BE2C (cell line): ENCODE measurements around the gene ZNF574.
A peak's percentile ranks its signal among the peaks of the same experiment; 100 is the strongest.

Experiments
- DNase-seq: peaks from one replicate; pipeline ENCODE4 v3.0.0-alpha.2; 2020
- H3K27me3 ChIP-seq: fragments of 250-450 bp; sonication (Bioruptor Pico); 2 replicates; pipeline ENCODE4 v1.5.1; 2020; ENCODE audit warnings: mild to moderate bottlenecking
- H3K36me3 ChIP-seq: fragments of 250-450 bp; sonication (Bioruptor Pico); 2 replicates; pipeline ENCODE4 v1.5.1; 2020; ENCODE audit warnings: mild to moderate bottlenecking
- H3K4me1 ChIP-seq: fragments of 250-450 bp; sonication (Bioruptor Pico); 2 replicates; pipeline ENCODE4 v1.5.1; 2020
- H3K4me3 ChIP-seq: 2 replicates; pipeline ENCODE4 v1.5.1; 2011; ENCODE audit warnings: low read depth, low read length
- H3K9me3 ChIP-seq: fragments of 250-450 bp; sonication (Bioruptor Pico); 2 replicates; pipeline ENCODE4 v1.5.1; 2020
- TF ChIP-seq, protein P1 (sequence below): IDR thresholded peaks from 2 replicates; pipeline ENCODE4 v1.5.1; 2012; ENCODE audit warnings: mild to moderate bottlenecking, low read depth, low read length

The ZNF574 gene

DNA sequence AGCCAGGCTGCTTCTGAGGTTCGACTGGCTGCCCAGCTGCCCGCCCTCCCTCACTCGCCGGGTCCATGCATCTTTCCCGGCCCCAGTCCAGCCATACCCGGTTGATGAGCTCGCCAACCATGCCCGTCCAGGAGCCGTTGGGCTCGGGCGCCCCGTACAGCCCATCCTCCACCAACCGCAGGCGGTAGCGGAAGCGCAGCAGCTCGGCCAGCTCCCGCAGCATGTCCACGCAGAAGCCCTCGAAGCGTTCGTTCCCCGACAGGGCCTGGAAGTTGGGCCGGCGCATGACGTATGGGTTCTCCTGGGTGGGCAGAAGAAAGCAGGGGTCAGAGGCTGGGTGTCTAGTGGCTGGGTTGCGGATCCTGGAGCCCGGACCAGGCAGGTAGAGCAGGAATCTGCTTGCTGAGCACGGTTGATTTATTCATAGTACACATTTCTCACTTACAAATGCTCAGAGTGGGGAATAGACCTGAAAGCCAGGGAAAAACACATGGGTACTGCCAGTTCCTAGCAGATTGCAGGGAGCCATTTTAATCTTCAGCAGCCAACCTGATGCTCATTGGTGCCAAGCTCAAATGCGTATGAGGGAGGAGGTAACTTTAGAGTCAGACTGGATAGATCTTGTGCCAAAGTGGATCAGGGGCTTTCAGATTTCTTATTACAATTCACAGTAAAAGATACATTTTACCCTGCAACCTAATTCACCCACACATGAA lies 33.4 kb upstream of the ZNF574 start:
- DNase-seq: no peak
- Histone ChIP-seq H3K9me3 (no peaks in the 10 kb centered on the region), H3K4me3 (no peak overlapping the region), H3K27me3 (no peaks in the 10 kb centered on the region), H3K4me1 (peaks cover 16% of the 10 kb centered on the region; the same call in 1 of the 2 replicates), H3K36me3 (no peaks in the 10 kb centered on the region)
- TF ChIP-seq, protein P1, sequence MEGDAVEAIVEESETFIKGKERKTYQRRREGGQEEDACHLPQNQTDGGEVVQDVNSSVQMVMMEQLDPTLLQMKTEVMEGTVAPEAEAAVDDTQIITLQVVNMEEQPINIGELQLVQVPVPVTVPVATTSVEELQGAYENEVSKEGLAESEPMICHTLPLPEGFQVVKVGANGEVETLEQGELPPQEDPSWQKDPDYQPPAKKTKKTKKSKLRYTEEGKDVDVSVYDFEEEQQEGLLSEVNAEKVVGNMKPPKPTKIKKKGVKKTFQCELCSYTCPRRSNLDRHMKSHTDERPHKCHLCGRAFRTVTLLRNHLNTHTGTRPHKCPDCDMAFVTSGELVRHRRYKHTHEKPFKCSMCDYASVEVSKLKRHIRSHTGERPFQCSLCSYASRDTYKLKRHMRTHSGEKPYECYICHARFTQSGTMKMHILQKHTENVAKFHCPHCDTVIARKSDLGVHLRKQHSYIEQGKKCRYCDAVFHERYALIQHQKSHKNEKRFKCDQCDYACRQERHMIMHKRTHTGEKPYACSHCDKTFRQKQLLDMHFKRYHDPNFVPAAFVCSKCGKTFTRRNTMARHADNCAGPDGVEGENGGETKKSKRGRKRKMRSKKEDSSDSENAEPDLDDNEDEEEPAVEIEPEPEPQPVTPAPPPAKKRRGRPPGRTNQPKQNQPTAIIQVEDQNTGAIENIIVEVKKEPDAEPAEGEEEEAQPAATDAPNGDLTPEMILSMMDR: no peak

GRCh38 chr19:42045575-42045974 lies 30.4 kb upstream of the ZNF574 start:
- TF ChIP-seq, protein P1: no peak
- DNase-seq: no peak
- Histone ChIP-seq H3K4me3 (no peak overlapping the region), H3K4me1 (peaks cover 8% of the 10 kb centered on the region; the same call in 1 of the 2 replicates), H3K27me3 (no peaks in the 10 kb centered on the region), H3K9me3 (no peaks in the 10 kb centered on the region), H3K36me3 (no peaks in the 10 kb centered on the region)

- Histone ChIP-seq H3K27me3 (no peaks in the 10 kb centered on the region), H3K36me3 (no peaks in the 10 kb centered on the region), H3K4me3 (no peak overlapping the region), H3K4me1 (peaks cover 26% of the 10 kb centered on the region), H3K9me3 (no peaks in the 10 kb centered on the region)
- TF ChIP-seq, protein P1: no peak
- DNase-seq: no peak
These were observed 27.0 kb upstream of the ZNF574 start for GRCh38 chr19:42048992-42049391.

- H3K9me3 ChIP-seq: no peaks in the 10 kb centered on the region
- no peak for DNase-seq
- H3K36me3 ChIP-seq: no peaks in the 10 kb centered on the region
- H3K4me1 ChIP-seq: peaks cover 31% of the 10 kb centered on the region
- TF ChIP-seq, protein P1: no peak
- no peak overlapping the region for H3K4me3 ChIP-seq
- no peaks in the 10 kb centered on the region for H3K27me3 ChIP-seq
These were observed 24.5 kb upstream of the ZNF574 start for GRCh38 chr19:42051166-42052115.

- no peaks in the 10 kb centered on the region for H3K36me3 ChIP-seq
- no peaks in the 10 kb centered on the region for H3K27me3 ChIP-seq
- DNase-seq: peak; percentile 98
- TF ChIP-seq, protein P1: peak; percentile 7; the same call in 1 of the 2 replicates
- no peaks in the 10 kb centered on the region for H3K9me3 ChIP-seq
- peak overlapping the region; percentile 15 for H3K4me3 ChIP-seq
- peaks cover 31% of the 10 kb centered on the region for H3K4me1 ChIP-seq
These were observed 23.6 kb upstream of the ZNF574 start for GRCh38 chr19:42052241-42052863.
